Chondrocyte (in vitro differentiated cells): ENCODE measurements around the gene IL21. TPM values are rescaled to one million over a fixed set of nuclear protein-coding genes. Genes with fewer than 3 reads are reported as not detected.

Source experiments
- DNase-seq: peaks from one replicate; pipeline ENCODE4 v3.0.0; 2021; ENCODE audit warnings: mixed read lengths, low spot score
- H3K27ac Mint-ChIP-seq: one replicate; pipeline ENCODE4 v1.8.0; 2021; ENCODE audit warnings: mild to moderate bottlenecking, moderate library complexity, mixed read lengths; ENCODE audit not compliant: unreplicated experiment
- H3K27me3 Mint-ChIP-seq: 2 replicates; pipeline ENCODE4 v1.8.0; 2021; ENCODE audit warnings: low read depth, mixed read lengths
- H3K36me3 Mint-ChIP-seq: 2 replicates; pipeline ENCODE4 v1.8.0; 2021; ENCODE audit warnings: low read depth, mixed read lengths
- H3K4me1 Mint-ChIP-seq: 2 replicates; pipeline ENCODE4 v1.8.0; 2021; ENCODE audit warnings: low read depth, mild to moderate bottlenecking, mixed read lengths
- H3K4me3 Mint-ChIP-seq: one replicate; pipeline ENCODE4 v1.8.0; 2021; ENCODE audit warnings: mild to moderate bottlenecking, moderate library complexity, mixed read lengths; ENCODE audit not compliant: unreplicated experiment
- H3K9me3 Mint-ChIP-seq: 2 replicates; pipeline ENCODE4 v1.8.0; 2021; ENCODE audit warnings: low read depth, mixed read lengths
- CTCF ChIP-seq: fragments of 200-600 bp; sonication (generic); IDR thresholded peaks from 2 replicates; pipeline ENCODE4 v1.5.0; 2021; ENCODE audit warnings: antibody characterized with exemption, mild to moderate bottlenecking, moderate library complexity
- total RNA-seq: library from RNA; stranded (reverse); gene quantifications from 3 replicates; pipeline ENCODE4 v1.2.1, GENCODE V29; 2021

Gene IL21
- total RNA-seq, 1 donor from 2014 or later = not detected

GRCh38 chr4:122632396-122633143, 11.7 kb upstream of the IL21 start:
- Mint-ChIP-seq H3K9me3 (peaks cover 3% of the 10 kb centered on the region), H3K27me3 (peaks cover 36% of the 10 kb centered on the region), H3K36me3 (peaks cover 2% of the 10 kb centered on the region), H3K4me1 (no peaks in the 10 kb centered on the region), H3K4me3 (no peak overlapping the region), H3K27ac (no peak overlapping the region)
- no peak for TF ChIP-seq CTCF
- DNase-seq = no peak

- no peak overlapping the region for H3K4me3 Mint-ChIP-seq
- H3K4me1 Mint-ChIP-seq = no peaks in the 10 kb centered on the region
- DNase-seq = no peak
- H3K9me3 Mint-ChIP-seq = no peaks in the 10 kb centered on the region
- TF ChIP-seq CTCF = no peak
- no peak overlapping the region for H3K27ac Mint-ChIP-seq
- H3K27me3 Mint-ChIP-seq = peaks cover 32% of the 10 kb centered on the region
- peaks cover 4% of the 10 kb centered on the region for H3K36me3 Mint-ChIP-seq
These were observed 4.3 kb upstream of the IL21 start for GRCh38 chr4:122625156-122625555.

- DNase-seq = no peak
- Mint-ChIP-seq H3K27ac (no peak overlapping the region), H3K27me3 (peaks cover 27% of the 10 kb centered on the region), H3K4me1 (no peaks in the 10 kb centered on the region), H3K4me3 (no peak overlapping the region), H3K36me3 (peaks cover 4% of the 10 kb centered on the region), H3K9me3 (no peaks in the 10 kb centered on the region)
- no peak for TF ChIP-seq CTCF
These were observed 3.3 kb upstream of the IL21 start for GRCh38 chr4:122624205-122624604.

- no peak overlapping the region for H3K4me3 Mint-ChIP-seq
- H3K27ac Mint-ChIP-seq = no peak overlapping the region
- no peak for TF ChIP-seq CTCF
- peaks cover 24% of the 10 kb centered on the region for H3K27me3 Mint-ChIP-seq
- H3K36me3 Mint-ChIP-seq = peaks cover 4% of the 10 kb centered on the region
- no peaks in the 10 kb centered on the region for H3K9me3 Mint-ChIP-seq
- no peak for DNase-seq
- H3K4me1 Mint-ChIP-seq = no peaks in the 10 kb centered on the region
These were observed 2.8 kb upstream of the IL21 start for GRCh38 chr4:122623637-122624166.

GRCh38 chr4:122622400-122622799, 1.5 kb upstream of the IL21 start:
- Mint-ChIP-seq H3K4me3 (no peak overlapping the region), H3K36me3 (peaks cover 4% of the 10 kb centered on the region), H3K4me1 (peaks cover 5% of the 10 kb centered on the region), H3K27me3 (peaks cover 19% of the 10 kb centered on the region), H3K27ac (no peak overlapping the region), H3K9me3 (no peaks in the 10 kb centered on the region)
- no peak for DNase-seq
- no peak for TF ChIP-seq CTCF
